K562 (cell line): ENCODE results near the gene C15orf62. TPM values are rescaled to one million over a fixed set of nuclear protein-coding genes. Genes with fewer than 3 reads are reported as not detected.

Experiments used
- ATF3 ChIP-seq, 2 experiments: fragments of 450-650 bp in 1 of 2; sonication (generic) in 1 of 2; formaldehyde crosslinking in 1 of 2; IDR thresholded peaks in 1 of 2; conservative IDR thresholded peaks in 1 of 2; 2 replicates each; pipeline versions ENCODE4 v1.6.1 to v1.8.1; 2016 to 2023; ENCODE audit warnings: mild to moderate bottlenecking in 2 of 2, moderate library complexity in 2 of 2, inconsistent platforms in 1 of 2, missing genetic modification reagents in 1 of 2
- BHLHE40 ChIP-seq: IDR thresholded peaks from 2 replicates; pipeline ENCODE4 v1.6.1; 2011; ENCODE audit warnings: low read length, improper control_type of control experiment
- CBFA2T3 ChIP-seq: fragments of 450-650 bp; IDR thresholded peaks from 2 replicates; pipeline ENCODE4 v1.6.1; 2017
- EGR1 ChIP-seq: fragments of 450-650 bp; conservative IDR thresholded peaks from 2 replicates; pipeline ENCODE4 v1.6.1; 2017; ENCODE audit warnings: mild to moderate bottlenecking
- GABPB2 ChIP-seq: fragments of 250-450 bp; sonication (Bioruptor Pico); conservative IDR thresholded peaks from 2 replicates; pipeline ENCODE4 v1.5.1; 2021; ENCODE audit warnings: mild to moderate bottlenecking
- HDAC3 ChIP-seq: fragments of 450-650 bp; IDR thresholded peaks from 2 replicates; pipeline ENCODE4 v1.6.1; 2018; ENCODE audit warnings: borderline replicate concordance, mild to moderate bottlenecking, moderate library complexity; ENCODE audit not compliant: partially characterized antibody
- HMG20A ChIP-seq: fragments of 450-650 bp; formaldehyde crosslinking; conservative IDR thresholded peaks from 2 replicates; pipeline ENCODE4 v1.4.0; 2020; ENCODE audit warnings: mild to moderate bottlenecking, mixed read lengths
- JUND ChIP-seq, 2 experiments: IDR thresholded peaks; 2 replicates in 1 of 2; 3 replicates in 1 of 2; pipeline ENCODE4 v1.6.1; 2011; ENCODE audit warnings: borderline replicate concordance in 2 of 2, low read depth in 2 of 2, low read length in 2 of 2, improper control_type of control experiment in 1 of 2, missing biosample characterization in 1 of 2, missing genetic modification characterization in 1 of 2, missing genetic modification reagents in 1 of 2
- NCOR1 ChIP-seq: fragments of 450-650 bp; IDR thresholded peaks from 2 replicates; pipeline ENCODE4 v1.6.1; 2016; ENCODE audit warnings: mild to moderate bottlenecking, moderate library complexity
- POLR2B ChIP-seq: fragments of 450-650 bp; IDR thresholded peaks from 2 replicates; pipeline ENCODE4 v1.6.1; 2018; ENCODE audit warnings: low read depth; ENCODE audit not compliant: partially characterized antibody
- RBM15 ChIP-seq: fragments of 200-400 bp; formaldehyde crosslinking; IDR thresholded peaks from 2 replicates; pipeline ENCODE4 v1.6.1; 2018; ENCODE audit warnings: mild to moderate bottlenecking, low read length, moderate library complexity; ENCODE audit not compliant: insufficient read depth
- SREBF1 ChIP-seq: fragments of 150-350 bp; IDR thresholded peaks from 2 replicates; pipeline ENCODE4 v1.6.1; 2014; ENCODE audit warnings: antibody characterized with exemption, low read depth, low read length, borderline replicate concordance
- TAF9B ChIP-seq: fragments of 450-650 bp; IDR thresholded peaks from 2 replicates; pipeline ENCODE4 v1.6.1; 2018; ENCODE audit warnings: mild to moderate bottlenecking; ENCODE audit not compliant: partially characterized antibody
- ZBTB40 ChIP-seq, 2 experiments: fragments of 450-650 bp in 1 of 2; sonication (generic) in 1 of 2; formaldehyde crosslinking in 1 of 2; IDR thresholded peaks; 2 replicates each; pipeline versions ENCODE4 v1.7.1 to v1.9.0; 2016 to 2022; ENCODE audit warnings: inconsistent platforms in 1 of 2, mild to moderate bottlenecking in 1 of 2, missing genetic modification reagents in 1 of 2
- ZNF3 ChIP-seq: fragments of 250-450 bp; sonication (Bioruptor Pico); IDR thresholded peaks from 2 replicates; pipeline ENCODE4 v1.5.0; 2021; ENCODE audit warnings: mild to moderate bottlenecking, moderate library complexity
- ZNF316 ChIP-seq: fragments of 450-650 bp; IDR thresholded peaks from 2 replicates; pipeline ENCODE4 v1.6.1; 2016
- ZNF780A ChIP-seq: fragments of 250-450 bp; sonication (Bioruptor Pico); IDR thresholded peaks from 2 replicates; pipeline ENCODE4 v1.5.0; 2021; ENCODE audit warnings: mild to moderate bottlenecking
- polyA plus RNA-seq, 8 experiments: library from polyadenylated mRNA; depleted of rRNA in 4 of 8; stranded (reverse) in 5 of 8; unstranded in 3 of 8; fragments of >200 nt; fragmentation: Nextera tagmentation in 2 of 8; fragmentation: Illumina TruSeq in 1 of 8; extraction: Ambion mirVana in 2 of 8; extraction: Trizol in 1 of 8; gene quantifications; 2 replicates each; pipeline versions ENCODE4 v1.2.1 to v1.2.3, GENCODE V29; 2011 to 2014; ENCODE audit warnings: inconsistent platforms in 1 of 8, missing spikeins in 1 of 8
- total RNA-seq, 7 experiments: library from RNA; depleted of rRNA in 6 of 7; stranded (reverse); fragments of >200 nt in 6 of 7; fragmentation: Illumina TruSeq in 2 of 7; extraction: Trizol in 2 of 7; gene quantifications; 2 replicates each; pipeline versions ENCODE4 v1.2.1 to v1.2.3, GENCODE V29; 2011 to 2021; ENCODE audit warnings: low replicate concordance in 1 of 7

C15orf62 gene
- total and polyA plus RNA-seq, 9 of the 15 experiments (the other 6 are each of a cell fraction or from before 2014, with no cell fraction given), result 0.01 to 0.76 (median 0.30) TPM; not detected in 1

DNA sequence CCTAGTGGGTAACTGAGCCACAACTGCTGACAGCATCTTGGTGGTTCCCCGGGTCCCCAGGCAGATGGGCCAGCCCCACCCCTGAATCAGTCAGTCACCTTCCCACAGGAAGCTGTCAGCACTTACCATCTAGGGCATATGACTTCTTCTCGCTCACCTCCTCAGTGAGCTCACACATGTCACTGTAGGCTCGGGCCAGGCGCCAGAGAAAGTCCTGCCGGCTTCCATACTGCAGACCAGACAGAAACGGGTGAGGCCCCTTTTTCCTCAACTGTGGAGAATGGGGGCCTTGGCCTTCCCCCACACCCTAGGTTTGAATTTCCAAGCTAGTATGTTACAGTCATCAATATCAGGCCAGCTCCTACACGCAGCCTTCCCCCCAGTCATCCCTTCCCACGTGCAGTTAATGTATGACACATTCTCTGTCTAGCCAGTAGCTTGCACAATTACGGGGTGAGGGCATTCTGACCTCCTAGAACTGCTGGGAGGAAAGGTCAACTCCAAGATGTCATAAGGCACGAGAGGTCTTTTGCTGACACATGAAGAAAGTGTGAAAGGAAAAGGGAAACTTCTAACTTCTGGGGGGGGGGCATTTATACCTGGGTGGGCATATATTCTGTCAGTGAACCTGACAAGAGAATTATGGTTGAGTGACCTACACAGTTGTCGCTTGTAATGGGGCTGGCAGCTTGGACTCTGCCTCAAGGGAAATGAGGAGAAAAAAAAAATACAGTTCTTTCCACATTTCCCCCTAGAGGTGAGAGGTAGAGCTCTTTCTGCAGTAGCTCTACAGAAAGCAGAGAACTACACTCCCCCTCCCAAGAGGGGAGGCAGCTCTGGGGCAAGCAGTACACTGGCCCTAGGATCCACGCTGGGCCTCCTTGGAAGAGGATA lies 25.6 kb upstream of the C15orf62 start (continued):
- no peak for TF ChIP-seq ZBTB40 (IDR thresholded peaks at IDR 0.05)
- no peak for TF ChIP-seq ZBTB40 (CRISPR knock-in tag; IDR thresholded peaks at IDR 0.05)
- no peak for TF ChIP-seq ZNF3 (CRISPR knock-in tag)
- TF ChIP-seq CBFA2T3, result peak; percentile 47; the same call in 1 of the 2 replicates
- TF ChIP-seq TAF9B, result peak; percentile 45
- TF ChIP-seq HMG20A (CRISPR knock-in tag), result no peak
- TF ChIP-seq JUND (IDR thresholded peaks at IDR 0.05; ENCODE audit: borderline replicate concordance, low read depth, low read length), result peak; percentile 27; the same call in 1 of the 2 replicates
- no peak; the same call in 2 of the 3 replicates for TF ChIP-seq JUND (tag; IDR thresholded peaks at IDR 0.05; ENCODE audit: borderline replicate concordance, low read depth, low read length)
- peak; percentile 77 for TF ChIP-seq NCOR1
- TF ChIP-seq HDAC3, result peak; percentile 75
- TF ChIP-seq RBM15, result no peak
- no peak for TF ChIP-seq SREBF1
- TF ChIP-seq EGR1, result peak; percentile 32
- no peak for TF ChIP-seq ZNF780A (CRISPR knock-in tag)
- peak; percentile 78 for TF ChIP-seq ATF3 (IDR thresholded peaks at IDR 0.05)
- TF ChIP-seq ATF3 (CRISPR knock-in tag; conservative IDR thresholded peaks at IDR 0.05), result no peak
- peak; percentile 83 for TF ChIP-seq ZNF316
- no peak for TF ChIP-seq GABPB2
- TF ChIP-seq POLR2B, result no peak
- TF ChIP-seq BHLHE40, result peak; percentile 93
